NCI-H2107 treated with DMSO at 0.1 percent for 48 hours (cell line): ENCODE data around the gene NAT8L.
"Not testable (repeated sequence)": the region's sequence is repeated elsewhere in the genome, so short reads cannot be mapped to it uniquely, and the experiment has no call there.

Experiments used
- DNase-seq: peaks from one replicate; lab custom pipeline; 2025; ENCODE audit not compliant: unreplicated experiment; lab: John Stamatoyannopoulos, UW

NAT8L gene

GRCh38 chr4:2059046-2059725 is at the start of gene NAT8L:
TSS of gene NAT8L (plus strand) at chr4:2059327. CDS start at chr4:2059512, 185 bp downstream.
- DNase-seq: no peak

GRCh38 chr4:2009651-2010233 is 49.4 kb upstream of the NAT8L start:
- peak; percentile 11 for DNase-seq

GRCh38 chr4:2011583-2011982 is 47.5 kb upstream of the NAT8L start:
- no peak for DNase-seq

GRCh38 chr4:2015008-2015407 is 44.1 kb upstream of the NAT8L start:
- no peak for DNase-seq

- not testable (repeated sequence) for DNase-seq
Observed at GRCh38 chr4:2021358-2022018, 37.6 kb upstream of the NAT8L start.

- DNase-seq: no peak
Observed at GRCh38 chr4:2024683-2025082, 34.4 kb upstream of the NAT8L start.

GRCh38 chr4:2025817-2026216 is 33.3 kb upstream of the NAT8L start:
- no peak for DNase-seq

GRCh38 chr4:2027120-2027519 is 32.0 kb upstream of the NAT8L start:
- not testable (repeated sequence) for DNase-seq

GRCh38 chr4:2031161-2031560 is 28.0 kb upstream of the NAT8L start:
- DNase-seq: not testable (repeated sequence)

GRCh38 chr4:2036327-2036726 is 22.8 kb upstream of the NAT8L start:
- DNase-seq: no peak

- no peak for DNase-seq
Observed at GRCh38 chr4:2036866-2037265, 22.3 kb upstream of the NAT8L start.

- no peak for DNase-seq
Observed at GRCh38 chr4:2040391-2041238, 18.5 kb upstream of the NAT8L start.

- no peak for DNase-seq
Observed at GRCh38 chr4:2041239-2042130, 17.6 kb upstream of the NAT8L start.

- DNase-seq: no peak
Observed at GRCh38 chr4:2042204-2042946, 16.8 kb upstream of the NAT8L start.

- no peak for DNase-seq
Observed at GRCh38 chr4:2042947-2043395, 16.2 kb upstream of the NAT8L start.

GRCh38 chr4:2043396-2044118 is 15.6 kb upstream of the NAT8L start:
- no peak for DNase-seq

GRCh38 chr4:2044119-2044485 is 15.0 kb upstream of the NAT8L start:
- DNase-seq: no peak

- no peak for DNase-seq
Observed at GRCh38 chr4:2044542-2045517, 14.3 kb upstream of the NAT8L start.
